ENCODE results near the gene OR2T1.
"Not testable (repeated sequence)": the region's sequence is repeated elsewhere in the genome, so short reads cannot be mapped to it uniquely, and the experiment has no call there.

DNA sequence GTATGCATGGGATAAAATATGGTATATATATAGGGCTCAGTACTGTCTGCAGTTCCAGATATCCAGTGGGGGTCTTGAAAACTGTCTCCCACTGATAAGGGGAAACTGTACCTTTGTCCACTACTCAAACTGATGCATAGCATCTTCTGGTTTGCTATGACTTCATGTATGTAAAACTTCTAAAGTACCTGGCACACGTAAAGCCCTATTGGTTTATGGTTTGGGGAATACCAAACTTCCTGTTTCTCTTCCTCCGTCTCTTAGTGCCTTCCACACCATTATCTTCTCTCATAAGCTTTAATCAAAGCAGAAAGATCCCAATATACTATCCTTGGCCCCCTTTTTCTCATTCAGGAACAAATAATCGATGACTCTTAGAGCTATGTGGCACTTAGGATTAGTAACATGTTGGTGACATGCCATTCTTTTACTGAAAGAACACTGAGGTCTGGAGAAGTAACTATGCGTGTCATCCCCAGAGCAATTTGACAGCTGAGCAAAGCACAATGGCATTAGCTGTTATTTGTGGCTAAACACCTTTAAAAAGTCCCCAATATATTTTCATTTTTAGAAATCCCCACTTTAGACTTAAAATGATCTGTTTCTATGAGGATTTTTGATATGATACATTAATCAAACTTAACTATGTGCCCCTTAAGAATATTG is 45.7 kb downstream of the OR2T1 start:
- not testable (repeated sequence) for TF ChIP-seq GATA3 (IDR thresholded peaks at IDR 0.05; ENCODE audit: borderline replicate concordance); CTCF (IDR thresholded peaks at IDR 0.05); POLR2A (IDR thresholded peaks at IDR 0.05; ENCODE audit: low read length); CHD2 (IDR thresholded peaks at IDR 0.05; ENCODE audit: low read length, partially characterized antibody)

Measured in A549 (cell line).